Testis (tissue), 3 donors: Measurements from ENCODE around the gene BEAN1. TPM values are rescaled to one million over a fixed set of nuclear protein-coding genes. Genes with fewer than 3 reads are reported as not detected.

ENCODE experiments used
- DNase-seq: peaks from one replicate; pipeline ENCODE4 v3.0.0-alpha.2; 2019
- H3K27ac ChIP-seq, 2 donors: fragments of 200-600 bp; sonication (generic); one replicate each; pipeline ENCODE4 v1.5.1; 2019
- H3K27me3 ChIP-seq: fragments of 200-600 bp; sonication (generic); one replicate; pipeline ENCODE4 v1.5.1; 2019
- H3K36me3 ChIP-seq: fragments of 200-600 bp; sonication (generic); one replicate; pipeline ENCODE4 v1.5.1; 2017; ENCODE audit warnings: low read depth; ENCODE audit errors: missing control alignments
- H3K4me1 ChIP-seq: fragments of 200-600 bp; sonication (generic); one replicate; pipeline ENCODE4 v1.5.1; 2019
- H3K4me3 ChIP-seq, 2 donors: fragments of 200-600 bp; sonication (generic); one replicate each; pipeline ENCODE4 v1.5.1; 2017 to 2019
- H3K9me3 ChIP-seq: fragments of 200-600 bp; sonication (generic); one replicate; pipeline ENCODE4 v1.5.1; 2017
- CTCF ChIP-seq, 3 experiments: fragments of 450-650 bp in 2 of 3; fragments of 200-600 bp in 1 of 3; sonication (generic) in 1 of 3; IDR thresholded peaks; one replicate each; pipeline ENCODE4 v1.5.1; 2016 to 2019; ENCODE audit warnings: antibody characterized with exemption in 3 of 3, mild to moderate bottlenecking in 2 of 3, moderate library complexity in 1 of 3
- POLR2A ChIP-seq: fragments of 450-650 bp; IDR thresholded peaks from one replicate; pipeline ENCODE4 v1.6.1; 2017; ENCODE audit warnings: antibody characterized with exemption, mild to moderate bottlenecking, moderate library complexity
- WGBS, 2 donors: methylation state at CpG; one replicate each; pipeline ENCODE4 v1.1.5; 2018; 5-methylcytosine and 5-hydroxymethylcytosine counted together
- intact Hi-C: fragments of 100-400 bp; cut with DNase I; formaldehyde crosslinking; loops from one replicate; pipeline ENCODE4 v1.15.1; 2023; ENCODE audit warnings: low total_unique reads
- polyA plus RNA-seq: library from polyadenylated mRNA; stranded (reverse); fragments of 350-450 nt; fragmentation: Illumina TruSeq; extraction: RNeasy Lipid Tissue Mini Kit (QIAGEN cat#74804); gene quantifications from one replicate; pipeline ENCODE4 v1.2.3, GENCODE V29; 2014; ENCODE audit warnings: low read depth, low replicate concordance; ENCODE audit not compliant: insufficient read depth
- total RNA-seq, 2 donors: library from RNA; depleted of rRNA; stranded (reverse); fragments of >200 nt; gene quantifications; one replicate each; pipeline ENCODE4 v1.2.3, GENCODE V29; 2016

The BEAN1 gene
- total and polyA plus RNA-seq, 3 donors from 2014 or later = 4.2 to 18.0 (median 6.1) TPM

- H3K27ac ChIP-seq = no peak overlapping the region
- H3K9me3 ChIP-seq = no peaks in the 10 kb centered on the region
- no peak for DNase-seq
- no peaks in the 10 kb centered on the region for H3K36me3 ChIP-seq
- no peak for TF ChIP-seq CTCF (IDR thresholded peaks at IDR 0.05)
- peaks cover 1% of the 10 kb centered on the region for H3K4me1 ChIP-seq
- intact Hi-C loops = loop anchor here (10.0 kb wide), 1 partner anchor 72 kb away; no protein-coding TSS in a partner anchor
- no peaks in the 10 kb centered on the region for H3K27me3 ChIP-seq
- 40 to 43% methylated on average over 5 to 8 of the region's 8 CpGs for WGBS, 2 donors
- no peak overlapping the region for H3K4me3 ChIP-seq
Observed at GRCh38 chr16:66476328-66477027, 49.4 kb downstream of the BEAN1 start.

GRCh38 chr16:66477028-66477515 lies 50.0 kb downstream of the BEAN1 start:
- Histone ChIP-seq H3K27me3 (no peaks in the 10 kb centered on the region), H3K9me3 (no peaks in the 10 kb centered on the region), H3K27ac (no peak overlapping the region), H3K4me3 (no peak overlapping the region), H3K36me3 (no peaks in the 10 kb centered on the region), H3K4me1 (peaks cover 7% of the 10 kb centered on the region)
- 36 to 49% methylated on average over 1 to 2 of the region's 2 CpGs for WGBS, 2 donors
- intact Hi-C loops = loop anchor here (10.0 kb wide), 1 partner anchor 72 kb away; no protein-coding TSS in a partner anchor
- TF ChIP-seq POLR2A (no peak), CTCF (IDR thresholded peaks at IDR 0.05) (no peak)
- DNase-seq = no peak

GRCh38 chr16:66478733-66479511 lies 51.8 kb downstream of the BEAN1 start:
- 36 to 44% methylated on average over 9 to 10 of the region's 10 CpGs for WGBS, 2 donors

GRCh38 chr16:66479661-66480264 lies 52.7 kb downstream of the BEAN1 start:
- Histone ChIP-seq H3K27me3 (no peaks in the 10 kb centered on the region), H3K9me3 (no peaks in the 10 kb centered on the region), H3K4me1 (peaks cover 21% of the 10 kb centered on the region), H3K4me3 (no peak overlapping the region), H3K27ac (no peak overlapping the region), H3K36me3 (no peaks in the 10 kb centered on the region)
- TF ChIP-seq CTCF (IDR thresholded peaks at IDR 0.05) = no peak
- TF ChIP-seq POLR2A = no peak
- intact Hi-C loops = loop anchor here (10.0 kb wide), 3 partner anchors 75 to 125 kb away; partner anchors contain the start of genes CDH5 and CMTM3
- WGBS, 2 donors = 86 to 87% methylated on average over 4 to 5 of the region's 5 CpGs
- no peak for DNase-seq

More at GRCh38 chr16:66478733-66479511, 51.8 kb downstream of the BEAN1 start:
- H3K36me3 ChIP-seq = no peaks in the 10 kb centered on the region
- H3K9me3 ChIP-seq = no peaks in the 10 kb centered on the region
- TF ChIP-seq POLR2A (no peak), CTCF (IDR thresholded peaks at IDR 0.05) (peak; percentile 50 to 72 (median 61))
- no peaks in the 10 kb centered on the region for H3K27me3 ChIP-seq
- H3K4me3 ChIP-seq = no peak overlapping the region
- DNase-seq = peak; percentile 84
- peaks cover 21% of the 10 kb centered on the region for H3K4me1 ChIP-seq
- intact Hi-C loops = loop anchor here (10.0 kb wide), 1 partner anchor 74 kb away; no protein-coding TSS in a partner anchor
- H3K27ac ChIP-seq = no peak overlapping the region
